Central memory CD8-positive, alpha-beta T cell (primary cell): ENCODE results near the gene IPO5.
"Not testable (repeated sequence)": the region's sequence is repeated elsewhere in the genome, so short reads cannot be mapped to it uniquely, and the experiment has no call there.

Experiments
- ATAC-seq: fragments of 150-1000 bp; cut with Tn5 transposase; replicated peaks from 2 replicates; pipeline ENCODE4 v1.10.0; 2022; ENCODE audit warnings: mild to moderate bottlenecking, moderate FRiP score, moderate number of reproducible peaks; ENCODE audit not compliant: poor library complexity, severe bottlenecking; ENCODE audit errors: extremely low read depth
- DNase-seq, 2 donors: peaks; one replicate each; pipeline ENCODE4 v3.0.0; 2021; ENCODE audit warnings: low spot score in 2 of 2
- H3K27ac Mint-ChIP-seq: one replicate; pipeline ENCODE4 v1.8.0; 2022; ENCODE audit warnings: low read depth, mild to moderate bottlenecking, moderate library complexity, mixed read lengths
- H3K27me3 Mint-ChIP-seq: one replicate; pipeline ENCODE4 v1.8.0; 2022; ENCODE audit warnings: mixed read lengths
- H3K36me3 Mint-ChIP-seq: one replicate; pipeline ENCODE4 v1.8.0; 2022; ENCODE audit warnings: mild to moderate bottlenecking, moderate library complexity, mixed read lengths; ENCODE audit not compliant: insufficient read depth
- H3K4me1 Mint-ChIP-seq: one replicate; pipeline ENCODE4 v1.8.0; 2022; ENCODE audit warnings: mixed read lengths
- H3K4me3 Mint-ChIP-seq: one replicate; pipeline ENCODE4 v1.8.0; 2022; ENCODE audit warnings: mild to moderate bottlenecking, moderate library complexity, mixed read lengths
- H3K9me3 Mint-ChIP-seq: one replicate; pipeline ENCODE4 v1.8.0; 2022; ENCODE audit warnings: mixed read lengths

IPO5 gene

GRCh38 chr13:97935071-97935470 lies 18.4 kb upstream of the IPO5 start:
- Mint-ChIP-seq H3K27me3 (peaks cover 81% of the 10 kb centered on the region), H3K4me3 (no peak overlapping the region), H3K9me3 (no peaks in the 10 kb centered on the region), H3K27ac (no peak overlapping the region), H3K36me3 (peaks cover 1% of the 10 kb centered on the region), H3K4me1 (no peaks in the 10 kb centered on the region)
- DNase-seq, result no peak
- no peak for ATAC-seq

GRCh38 chr13:97936036-97936435 lies 17.4 kb upstream of the IPO5 start:
- Mint-ChIP-seq H3K4me3 (no peak overlapping the region), H3K4me1 (no peaks in the 10 kb centered on the region), H3K9me3 (no peaks in the 10 kb centered on the region), H3K36me3 (peaks cover 1% of the 10 kb centered on the region), H3K27me3 (peaks cover 76% of the 10 kb centered on the region), H3K27ac (no peak overlapping the region)
- ATAC-seq, result no peak
- no peak for DNase-seq

- Mint-ChIP-seq H3K27ac (no peak overlapping the region), H3K9me3 (no peaks in the 10 kb centered on the region), H3K36me3 (peaks cover 1% of the 10 kb centered on the region), H3K4me1 (no peaks in the 10 kb centered on the region), H3K27me3 (peaks cover 58% of the 10 kb centered on the region), H3K4me3 (no peak overlapping the region)
- DNase-seq (no peak), ATAC-seq (no peak)
These were observed 14.6 kb upstream of the IPO5 start for GRCh38 chr13:97938706-97939475.

GRCh38 chr13:97944396-97945029 lies 9.0 kb upstream of the IPO5 start:
- H3K4me3 Mint-ChIP-seq, result no peak overlapping the region
- ATAC-seq, result no peak
- peaks cover 16% of the 10 kb centered on the region for H3K27me3 Mint-ChIP-seq
- H3K9me3 Mint-ChIP-seq, result no peaks in the 10 kb centered on the region
- H3K4me1 Mint-ChIP-seq, result no peaks in the 10 kb centered on the region
- H3K36me3 Mint-ChIP-seq, result peaks cover 1% of the 10 kb centered on the region
- no peak for DNase-seq
- no peak overlapping the region for H3K27ac Mint-ChIP-seq

- H3K27ac Mint-ChIP-seq, result no peak overlapping the region
- ATAC-seq (no peak), DNase-seq (no peak)
- H3K36me3 Mint-ChIP-seq, result peaks cover 1% of the 10 kb centered on the region
- peaks cover 8% of the 10 kb centered on the region for H3K27me3 Mint-ChIP-seq
- H3K9me3 Mint-ChIP-seq, result no peaks in the 10 kb centered on the region
- H3K4me3 Mint-ChIP-seq, result no peak overlapping the region
- H3K4me1 Mint-ChIP-seq, result no peaks in the 10 kb centered on the region
These were observed 8.1 kb upstream of the IPO5 start for GRCh38 chr13:97945342-97945741.

- Mint-ChIP-seq H3K4me1 (no peaks in the 10 kb centered on the region), H3K36me3 (peaks cover 1% of the 10 kb centered on the region), H3K9me3 (no peaks in the 10 kb centered on the region), H3K27me3 (peaks cover 7% of the 10 kb centered on the region), H3K27ac (no peak overlapping the region), H3K4me3 (no peak overlapping the region)
- no peak for ATAC-seq
- no peak for DNase-seq
These were observed 7.6 kb upstream of the IPO5 start for GRCh38 chr13:97945792-97946419.

GRCh38 chr13:97946951-97947588 lies 6.4 kb upstream of the IPO5 start:
- ATAC-seq (no peak), DNase-seq (no peak)
- Mint-ChIP-seq H3K9me3 (no peaks in the 10 kb centered on the region), H3K4me1 (no peaks in the 10 kb centered on the region), H3K36me3 (peaks cover 1% of the 10 kb centered on the region), H3K27ac (no peak overlapping the region), H3K27me3 (peaks cover 8% of the 10 kb centered on the region), H3K4me3 (no peak overlapping the region)

- no peak overlapping the region for H3K4me3 Mint-ChIP-seq
- H3K9me3 Mint-ChIP-seq, result no peaks in the 10 kb centered on the region
- H3K27me3 Mint-ChIP-seq, result peaks cover 9% of the 10 kb centered on the region
- peaks cover 1% of the 10 kb centered on the region for H3K36me3 Mint-ChIP-seq
- DNase-seq (no peak), ATAC-seq (no peak)
- H3K27ac Mint-ChIP-seq, result no peak overlapping the region
- H3K4me1 Mint-ChIP-seq, result no peaks in the 10 kb centered on the region
These were observed 5.4 kb upstream of the IPO5 start for GRCh38 chr13:97948041-97948440.

- not testable (repeated sequence) for H3K9me3 Mint-ChIP-seq, H3K27me3 Mint-ChIP-seq, H3K4me1 Mint-ChIP-seq, H3K4me3 Mint-ChIP-seq, H3K36me3 Mint-ChIP-seq, ATAC-seq, DNase-seq, H3K27ac Mint-ChIP-seq
These were observed 4.2 kb upstream of the IPO5 start for GRCh38 chr13:97949316-97949715.

GRCh38 chr13:97951376-97951775 lies 2.1 kb upstream of the IPO5 start:
- H3K36me3 Mint-ChIP-seq, result peaks cover 1% of the 10 kb centered on the region
- DNase-seq, result no peak
- H3K27me3 Mint-ChIP-seq, result peaks cover 9% of the 10 kb centered on the region
- no peak overlapping the region for H3K27ac Mint-ChIP-seq
- no peaks in the 10 kb centered on the region for H3K4me1 Mint-ChIP-seq
- no peak for ATAC-seq
- no peak overlapping the region for H3K4me3 Mint-ChIP-seq
- no peaks in the 10 kb centered on the region for H3K9me3 Mint-ChIP-seq

GRCh38 chr13:97952831-97953230 lies 644 bp upstream of the IPO5 start:
- DNase-seq, ATAC-seq, H3K9me3 Mint-ChIP-seq, H3K4me3 Mint-ChIP-seq, H3K36me3 Mint-ChIP-seq, H3K27me3 Mint-ChIP-seq, H3K4me1 Mint-ChIP-seq, H3K27ac Mint-ChIP-seq: not testable (repeated sequence)

- Mint-ChIP-seq H3K4me3 (no peak overlapping the region), H3K36me3 (no peaks in the 10 kb centered on the region), H3K27me3 (peaks cover 15% of the 10 kb centered on the region), H3K4me1 (no peaks in the 10 kb centered on the region), H3K9me3 (no peaks in the 10 kb centered on the region), H3K27ac (no peak overlapping the region)
- ATAC-seq (no peak), DNase-seq (no peak)
These were observed 7.9 kb downstream of the IPO5 start for GRCh38 chr13:97961340-97961739.
